ENCODE data around the gene CCDC74B.
"Not testable (repeated sequence)": the region's sequence is repeated elsewhere in the genome, so short reads cannot be mapped to it uniquely, and the experiment has no call there.

Gene CCDC74B

GRCh38 chr2:130165293-130166016, 20.5 kb upstream of the CCDC74B start:
- no peak for DNase-seq

- no peak for DNase-seq
Measured at GRCh38 chr2:130162968-130163367, 18.1 kb upstream of the CCDC74B start.

DNA sequence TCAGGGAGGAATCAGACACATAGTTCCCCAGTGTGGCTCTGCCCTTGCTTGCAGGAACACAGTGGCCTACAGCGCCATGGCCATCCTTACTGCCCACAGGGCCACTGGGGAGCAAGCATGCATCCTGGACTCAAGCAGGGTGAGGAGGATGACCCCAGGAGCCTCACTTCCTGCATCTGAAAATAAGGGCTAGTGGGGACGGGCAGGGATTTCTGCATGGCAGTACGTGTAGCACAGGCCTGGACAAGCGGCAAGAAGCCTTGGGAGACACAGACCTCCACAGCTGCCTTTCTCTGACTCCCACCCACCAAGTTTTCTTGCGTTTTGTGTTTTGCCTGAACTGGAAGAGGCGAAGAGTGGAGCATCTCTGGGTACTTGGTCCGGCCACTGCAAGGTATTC, 17.6 kb upstream of the CCDC74B start:
- not testable (repeated sequence) for DNase-seq

DNA sequence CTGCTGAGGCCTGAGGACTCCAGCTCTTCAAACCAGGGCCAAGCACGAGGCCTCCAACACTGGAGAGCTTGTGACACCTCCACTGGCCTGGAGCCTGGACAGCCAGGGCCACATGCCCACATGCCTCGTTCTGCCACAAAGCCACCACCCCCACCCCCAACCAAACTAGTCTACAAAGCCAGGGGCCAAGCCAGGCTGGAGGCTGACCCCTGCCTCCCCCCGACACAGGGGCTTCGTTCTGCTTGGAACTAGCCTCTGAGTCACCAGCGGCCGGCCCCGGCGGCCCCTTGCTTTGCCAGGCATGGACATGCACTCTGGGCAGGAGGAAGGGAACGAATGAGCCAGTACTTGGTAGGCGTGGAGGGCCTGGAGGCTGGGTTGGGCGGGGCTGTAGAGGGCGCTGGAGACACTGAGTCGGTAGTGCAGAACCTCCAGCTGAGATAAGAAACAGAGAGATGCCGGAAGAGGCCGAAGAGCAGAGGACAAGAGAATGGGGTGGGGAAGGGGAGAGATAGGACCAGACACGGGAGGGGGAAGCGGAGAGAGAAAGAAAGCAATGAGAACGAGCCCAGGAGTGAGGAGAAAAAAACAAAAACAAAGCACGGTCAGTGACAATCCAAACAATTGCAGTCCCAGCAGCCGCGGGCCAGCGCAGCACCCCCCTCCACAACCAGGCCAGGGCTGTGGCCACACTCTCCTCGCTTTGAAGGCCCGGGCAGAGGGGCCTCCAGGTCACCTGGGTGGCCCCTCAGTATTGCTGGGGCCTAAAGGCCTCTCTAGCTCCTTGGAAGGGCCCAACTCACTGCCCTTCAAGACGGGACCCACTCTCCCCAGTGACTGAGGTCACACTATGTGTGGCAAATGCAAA, 16.2 kb upstream of the CCDC74B start:
- DNase-seq: not testable (repeated sequence)

DNA sequence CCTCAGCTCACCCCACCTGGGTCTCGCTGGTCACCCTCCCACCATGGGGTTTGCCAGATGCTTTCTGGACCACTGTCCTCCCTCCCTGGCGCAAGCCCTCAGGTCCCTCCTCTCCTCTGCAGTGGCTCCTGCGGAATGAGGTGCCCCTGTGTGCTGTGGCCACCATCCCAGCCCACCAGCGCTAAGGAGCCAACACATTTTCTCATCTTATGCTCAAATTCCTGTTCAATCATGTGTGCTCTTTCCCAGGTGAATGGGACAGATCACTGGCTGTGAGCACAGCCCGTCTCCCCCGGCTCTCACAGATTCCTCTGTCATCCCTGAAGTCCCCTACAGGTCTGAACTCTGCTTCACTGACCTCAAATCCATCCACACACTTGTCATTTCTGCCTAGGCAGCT, 15.2 kb upstream of the CCDC74B start:
- DNase-seq: no peak

DNA sequence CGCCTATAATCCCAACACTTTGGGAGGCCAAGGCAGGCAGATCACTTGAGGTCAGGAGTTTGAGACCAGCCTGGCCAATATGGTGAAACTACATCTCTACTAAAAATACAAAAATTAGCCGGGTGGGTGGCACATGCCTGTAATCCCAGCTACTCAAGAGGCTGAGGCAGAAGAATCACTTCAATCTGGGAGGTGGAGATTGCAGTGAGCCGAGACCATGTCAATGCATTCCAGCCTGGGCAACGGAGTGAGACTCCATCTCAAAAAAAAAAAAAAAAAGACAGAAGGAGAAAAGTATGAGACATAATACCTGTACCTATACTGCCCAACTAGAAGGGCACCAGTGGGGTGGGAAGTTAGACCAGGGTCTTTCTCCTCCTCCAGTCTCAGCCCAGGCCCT, 14.5 kb upstream of the CCDC74B start:
- not testable (repeated sequence) for DNase-seq

GRCh38 chr2:130158631-130159030, 13.7 kb upstream of the CCDC74B start:
- DNase-seq: no peak

DNA sequence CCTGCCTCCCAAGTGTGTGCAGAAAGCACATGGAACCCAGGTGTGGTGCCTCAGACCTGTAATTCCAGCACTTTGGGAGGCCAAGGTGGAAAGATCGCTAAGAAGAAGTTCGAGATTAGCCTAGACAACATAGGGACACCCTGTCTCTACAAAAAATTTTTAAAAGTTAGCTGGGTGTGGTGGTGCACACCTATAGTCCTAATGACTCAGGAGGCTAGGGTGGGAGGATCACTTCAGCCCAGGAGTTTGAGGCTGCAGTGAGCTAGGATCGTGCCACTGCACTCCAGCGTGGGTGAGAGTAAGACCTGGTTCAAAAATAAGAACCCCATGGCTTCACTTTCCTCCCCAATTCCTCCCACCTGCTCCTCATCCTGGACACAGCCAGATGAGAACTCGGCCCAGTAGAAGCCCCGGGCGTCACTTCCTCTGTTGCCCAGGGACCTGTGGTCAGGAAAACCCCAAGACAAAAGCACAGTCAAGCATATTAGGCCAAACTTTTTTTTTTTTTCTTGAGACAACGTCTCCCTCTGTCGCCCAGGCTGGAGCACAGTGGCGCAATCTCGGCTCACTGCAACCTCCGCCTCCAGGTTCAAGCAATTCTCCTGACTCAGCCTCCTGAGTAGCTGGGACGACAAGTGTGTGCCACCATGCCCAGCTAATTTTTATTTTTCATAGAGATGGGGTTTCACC, 13.1 kb upstream of the CCDC74B start:
- not testable (repeated sequence) for DNase-seq

DNA sequence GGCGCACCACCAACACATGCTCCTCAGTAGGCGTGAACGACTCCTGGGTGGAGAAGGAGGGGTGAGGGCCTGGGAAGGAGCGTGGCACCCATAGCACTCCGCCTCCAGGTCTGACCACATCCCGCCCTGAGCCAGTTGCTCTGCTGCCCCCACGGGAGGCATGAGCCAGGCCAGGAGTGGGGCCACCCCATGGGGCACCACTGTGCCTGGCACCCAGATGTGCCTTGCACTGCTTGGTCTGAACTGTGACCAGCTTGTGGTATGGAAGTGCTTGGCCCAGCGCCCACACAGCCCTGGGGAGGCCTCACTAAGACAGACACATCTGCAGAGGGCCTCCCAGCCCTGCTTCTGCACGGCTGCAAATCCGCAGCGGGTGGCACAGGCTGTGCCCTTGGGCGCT, 12.4 kb upstream of the CCDC74B start:
- not testable (repeated sequence) for DNase-seq

- DNase-seq: no peak
Measured at GRCh38 chr2:130156624-130157004, 11.7 kb upstream of the CCDC74B start.

GRCh38 chr2:130155956-130156623, 11.2 kb upstream of the CCDC74B start:
- not testable (repeated sequence) for DNase-seq

DNA sequence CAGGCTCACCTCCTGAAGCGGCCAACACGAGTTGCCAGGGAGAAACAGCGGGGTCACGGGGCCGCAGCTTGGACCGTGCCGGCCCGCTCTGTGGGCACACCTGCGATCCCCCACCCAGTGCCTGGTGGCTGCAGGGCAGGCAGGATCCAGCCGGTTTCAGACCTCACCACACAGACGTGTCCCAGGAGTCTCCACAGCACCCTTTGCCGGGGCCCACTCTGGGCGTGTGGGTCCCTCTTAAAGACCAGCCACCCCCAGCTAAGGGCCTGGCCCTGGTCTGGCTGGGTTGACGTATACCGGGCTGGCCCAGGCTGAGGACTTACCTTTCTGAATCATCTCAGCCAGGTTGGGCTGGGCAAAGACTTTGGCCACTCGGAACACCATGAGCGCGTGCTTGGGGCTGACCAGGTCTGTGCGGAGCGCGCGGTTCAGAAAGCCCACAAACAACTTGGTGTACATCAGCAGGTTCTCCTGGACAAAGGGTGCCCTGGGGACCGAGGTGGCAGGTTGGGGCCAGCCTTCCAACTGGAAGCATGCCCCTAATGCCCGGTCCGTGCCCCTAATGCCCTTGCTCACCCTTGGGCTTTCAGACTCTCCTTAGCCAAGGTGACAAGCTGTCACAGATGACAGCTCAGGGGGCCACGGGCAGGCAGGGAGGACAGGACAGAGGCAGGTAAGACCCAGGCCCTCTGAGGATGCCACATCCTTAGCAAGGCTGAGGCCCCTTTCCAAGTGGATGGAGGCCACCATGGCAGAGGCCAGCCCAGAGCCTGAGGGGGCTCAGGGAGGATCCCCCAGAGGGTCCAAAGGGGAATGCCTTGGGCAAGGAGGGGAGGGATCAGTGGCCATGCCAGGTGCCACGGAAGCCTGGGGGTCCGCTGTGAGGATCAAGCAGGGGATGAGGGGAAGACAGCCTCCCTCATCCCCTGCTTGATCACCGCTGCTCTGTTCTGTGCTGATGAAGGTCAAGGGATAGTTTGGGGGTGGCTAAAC, 10.2 kb upstream of the CCDC74B start:
- no peak for DNase-seq

DNA sequence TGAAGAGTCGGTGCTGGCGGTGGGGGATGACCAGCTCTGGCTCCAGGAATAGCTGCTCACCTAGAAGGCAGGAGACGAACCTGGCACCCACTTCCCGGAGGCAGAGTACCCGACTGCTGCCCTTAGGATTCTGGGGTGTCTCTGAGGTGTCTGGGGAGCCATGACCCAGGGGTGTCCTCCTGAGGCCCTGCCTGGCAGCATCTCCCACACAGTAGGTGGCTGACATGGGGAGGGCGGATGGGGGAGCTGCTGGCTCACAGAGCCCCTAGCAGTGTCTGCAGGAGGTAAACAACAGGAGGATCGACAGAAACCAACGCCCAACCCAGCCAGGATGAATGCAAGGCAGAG, 9.5 kb upstream of the CCDC74B start:
- not testable (repeated sequence) for DNase-seq

- not testable (repeated sequence) for DNase-seq
Measured at GRCh38 chr2:130153721-130154422, 9.0 kb upstream of the CCDC74B start.

GRCh38 chr2:130152816-130153595, 8.1 kb upstream of the CCDC74B start:
- DNase-seq: no peak

DNA sequence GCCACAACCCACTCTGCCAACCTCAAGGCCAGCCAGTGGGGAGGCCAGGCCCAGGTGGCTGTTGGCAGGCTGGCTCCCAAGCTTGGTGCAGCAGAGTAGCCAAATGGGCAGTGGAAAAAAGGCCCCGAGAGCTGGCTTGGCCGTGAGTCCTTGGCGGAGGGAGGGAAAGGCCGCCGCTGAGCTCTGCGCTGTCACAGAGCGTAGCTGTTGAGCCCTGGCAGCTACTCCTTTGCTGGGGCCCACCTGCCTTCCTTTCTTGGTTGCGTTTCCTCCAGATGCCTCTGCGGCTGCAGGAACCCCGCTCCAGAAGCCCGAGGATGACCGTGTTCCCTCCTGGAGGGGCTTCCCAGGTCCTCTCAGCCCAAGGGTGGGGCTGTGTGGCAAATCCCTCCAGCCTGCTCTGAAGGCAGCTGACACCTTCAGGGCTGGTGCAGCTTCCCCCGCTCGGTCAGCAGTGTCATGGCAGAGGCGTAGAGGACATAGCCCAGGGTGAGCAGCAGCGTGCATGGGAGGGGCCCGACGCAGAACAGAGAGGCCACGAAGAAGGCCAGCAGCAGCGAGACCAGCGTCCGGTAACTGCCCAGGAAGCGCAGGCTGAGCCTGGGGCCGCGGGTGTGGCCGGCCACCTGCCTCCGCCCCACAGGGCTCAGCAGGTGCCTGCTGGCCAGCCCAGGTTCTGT, 7.4 kb upstream of the CCDC74B start:
- not testable (repeated sequence) for DNase-seq

- DNase-seq: not testable (repeated sequence)
Measured at GRCh38 chr2:130151145-130151512, 6.2 kb upstream of the CCDC74B start.

GRCh38 chr2:130150181-130151144, 5.6 kb upstream of the CCDC74B start:
- DNase-seq: no peak

All from stimulated activated naive CD4-positive, alpha-beta T cell (primary cell).